Gastrocnemius medialis (tissue), 4 donors: ENCODE measurements around the gene ALKAL2. TPM values are rescaled to one million over a fixed set of nuclear protein-coding genes. Genes with fewer than 3 reads are reported as not detected.
"Not testable (repeated sequence)": the region's sequence is repeated elsewhere in the genome, so short reads cannot be mapped to it uniquely, and the experiment has no call there.

Experiments used
- ATAC-seq, 2 donors: fragments of 150-250 bp; one replicate each; pipeline ENCODE4 v1.9.1; 2016
- DNase-seq, 2 donors: peaks; one replicate each; pipeline ENCODE4 v3.0.0-alpha.2; 2019
- H3K27ac ChIP-seq, 4 donors: fragments of 200-600 bp; sonication (generic); 1 replicate in 1 of 4; 2 replicates in 3 of 4; pipeline ENCODE4 v1.5.1; 2016 to 2018; ENCODE audit warnings: mild to moderate bottlenecking in 2 of 4, moderate library complexity in 1 of 4
- H3K27me3 ChIP-seq, 3 donors: fragments of 200-600 bp; sonication (generic) in 2 of 3; 1 replicate in 1 of 3; 2 replicates in 2 of 3; pipeline versions ENCODE4 v1.5.1 to v1.6.0; 2016 to 2019; ENCODE audit warnings: mild to moderate bottlenecking in 1 of 3, moderate library complexity in 1 of 3
- H3K36me3 ChIP-seq, 2 donors: fragments of 200-600 bp; sonication (generic) in 1 of 2; one replicate each; pipeline ENCODE4 v1.5.1; 2017 to 2018
- H3K4me1 ChIP-seq, 2 donors: fragments of 200-600 bp; sonication (generic) in 1 of 2; one replicate each; pipeline ENCODE4 v1.5.1; 2016 to 2017; ENCODE audit warnings: mild to moderate bottlenecking in 2 of 2
- H3K4me3 ChIP-seq, 4 donors: fragments of 200-600 bp; sonication (generic) in 3 of 4; 1 replicate in 1 of 4; 2 replicates in 3 of 4; pipeline ENCODE4 v1.5.1; 2016 to 2019; ENCODE audit warnings: mild to moderate bottlenecking in 2 of 4
- H3K9me3 ChIP-seq, 3 donors: fragments of 200-600 bp; sonication (generic) in 2 of 3; 1 replicate in 1 of 3; 2 replicates in 2 of 3; pipeline ENCODE4 v1.5.1; 2016 to 2019
- POLR2A ChIP-seq, 2 donors: fragments of 450-650 bp; IDR thresholded peaks; one replicate each; pipeline ENCODE4 v1.6.1; 2017; ENCODE audit warnings: antibody characterized with exemption in 2 of 2, mild to moderate bottlenecking in 2 of 2, moderate library complexity in 2 of 2
- in situ Hi-C, 4 donors: fragments of 200-750 bp; cut with MboI; loops; one replicate each; pipeline versions ENCODE4 v1.15.0 to v1.8.0; 2017; ENCODE audit warnings: low sequenced_read_pairs in 4 of 4
- intact Hi-C: fragments of 100-400 bp; cut with DNase I; formaldehyde crosslinking; loops from one replicate; pipeline ENCODE4 v1.15.1; 2023; ENCODE audit warnings: low total_unique reads
- total RNA-seq, 4 donors: library from RNA; depleted of rRNA; stranded (reverse); fragments of >200 nt; gene quantifications; one replicate each; pipeline versions ENCODE4 v1.1.0 to v1.2.3, GENCODE V29; 2016
- TF ChIP-seq, protein P1 (sequence below), 5 experiments: fragments of 450-650 bp in 3 of 5; fragments of 200-600 bp in 2 of 5; sonication (generic) in 2 of 5; IDR thresholded peaks in 4 of 5; conservative IDR thresholded peaks in 1 of 5; 1 replicate in 4 of 5; 2 replicates in 1 of 5; pipeline ENCODE4 v1.5.1; 2016 to 2019; ENCODE audit warnings: antibody characterized with exemption in 5 of 5, mild to moderate bottlenecking in 3 of 5, moderate library complexity in 3 of 5

The ALKAL2 gene
- total RNA-seq, 4 donors from 2014 or later = not detected

GRCh38 chr2:317501-318424 is 29.9 kb upstream of the ALKAL2 start:
- Histone ChIP-seq H3K4me3 (no peak overlapping the region), H3K36me3 (no peaks in the 10 kb centered on the region)
- in situ Hi-C loops = no loop called here

GRCh38 chr2:316381-316780 is 28.5 kb upstream of the ALKAL2 start:
- TF ChIP-seq, protein P1, sequence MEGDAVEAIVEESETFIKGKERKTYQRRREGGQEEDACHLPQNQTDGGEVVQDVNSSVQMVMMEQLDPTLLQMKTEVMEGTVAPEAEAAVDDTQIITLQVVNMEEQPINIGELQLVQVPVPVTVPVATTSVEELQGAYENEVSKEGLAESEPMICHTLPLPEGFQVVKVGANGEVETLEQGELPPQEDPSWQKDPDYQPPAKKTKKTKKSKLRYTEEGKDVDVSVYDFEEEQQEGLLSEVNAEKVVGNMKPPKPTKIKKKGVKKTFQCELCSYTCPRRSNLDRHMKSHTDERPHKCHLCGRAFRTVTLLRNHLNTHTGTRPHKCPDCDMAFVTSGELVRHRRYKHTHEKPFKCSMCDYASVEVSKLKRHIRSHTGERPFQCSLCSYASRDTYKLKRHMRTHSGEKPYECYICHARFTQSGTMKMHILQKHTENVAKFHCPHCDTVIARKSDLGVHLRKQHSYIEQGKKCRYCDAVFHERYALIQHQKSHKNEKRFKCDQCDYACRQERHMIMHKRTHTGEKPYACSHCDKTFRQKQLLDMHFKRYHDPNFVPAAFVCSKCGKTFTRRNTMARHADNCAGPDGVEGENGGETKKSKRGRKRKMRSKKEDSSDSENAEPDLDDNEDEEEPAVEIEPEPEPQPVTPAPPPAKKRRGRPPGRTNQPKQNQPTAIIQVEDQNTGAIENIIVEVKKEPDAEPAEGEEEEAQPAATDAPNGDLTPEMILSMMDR (IDR thresholded peaks at IDR 0.05 in 4 of 5, conservative IDR thresholded peaks at IDR 0.05 in 1 of 5) = no peak
- no peak for TF ChIP-seq POLR2A (IDR thresholded peaks at IDR 0.05)
- Histone ChIP-seq H3K4me3 (no peak overlapping the region), H3K9me3 (no peaks in the 10 kb centered on the region), H3K4me1 (no peaks in the 10 kb centered on the region), H3K27me3 (peaks cover 0 to 2% (median 0%) of the 10 kb centered on the region in 3 donors), H3K36me3 (no peaks in the 10 kb centered on the region), H3K27ac (no peak overlapping the region)
- DNase-seq (no peak), ATAC-seq (no peak)
- in situ Hi-C loops = no loop called here
- intact Hi-C loops = no loop called here

More at GRCh38 chr2:317501-318424, 29.9 kb upstream of the ALKAL2 start:
- no peak overlapping the region for H3K27ac ChIP-seq
- intact Hi-C loops = no loop called here
- TF ChIP-seq, protein P1 (IDR thresholded peaks at IDR 0.05 in 4 of 5, conservative IDR thresholded peaks at IDR 0.05 in 1 of 5) = no peak
- no peak for TF ChIP-seq POLR2A (IDR thresholded peaks at IDR 0.05)
- no peaks in the 10 kb centered on the region for H3K9me3 ChIP-seq
- peaks cover 0 to 2% (median 0%) of the 10 kb centered on the region in 3 donors for H3K27me3 ChIP-seq
- DNase-seq = no peak
- ATAC-seq = no peak
- H3K4me1 ChIP-seq = no peaks in the 10 kb centered on the region

DNA sequence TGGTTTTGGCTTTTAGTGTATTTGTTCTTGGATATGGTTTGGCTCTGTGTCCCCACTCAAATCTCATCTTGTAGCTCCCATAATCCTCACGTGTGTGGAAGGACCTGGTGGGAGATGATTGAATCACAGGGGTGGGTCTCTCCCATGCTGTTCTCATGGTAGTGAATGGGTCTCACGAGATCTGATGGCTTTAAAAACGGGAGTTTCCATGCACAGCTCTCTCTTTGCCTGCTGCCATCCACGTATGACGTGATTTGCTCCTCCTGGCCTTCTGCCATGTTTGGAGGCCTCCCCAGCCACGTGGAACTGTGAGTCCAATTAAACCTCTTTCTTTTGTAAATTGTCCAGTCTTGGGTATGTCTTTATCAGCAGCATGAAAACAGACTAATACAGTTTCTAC is 28.0 kb upstream of the ALKAL2 start:
- H3K27me3 ChIP-seq, H3K4me3 ChIP-seq, H3K4me1 ChIP-seq, H3K27ac ChIP-seq, intact Hi-C loops, H3K9me3 ChIP-seq, in situ Hi-C loops, ATAC-seq, DNase-seq, H3K36me3 ChIP-seq: not testable (repeated sequence)

DNA sequence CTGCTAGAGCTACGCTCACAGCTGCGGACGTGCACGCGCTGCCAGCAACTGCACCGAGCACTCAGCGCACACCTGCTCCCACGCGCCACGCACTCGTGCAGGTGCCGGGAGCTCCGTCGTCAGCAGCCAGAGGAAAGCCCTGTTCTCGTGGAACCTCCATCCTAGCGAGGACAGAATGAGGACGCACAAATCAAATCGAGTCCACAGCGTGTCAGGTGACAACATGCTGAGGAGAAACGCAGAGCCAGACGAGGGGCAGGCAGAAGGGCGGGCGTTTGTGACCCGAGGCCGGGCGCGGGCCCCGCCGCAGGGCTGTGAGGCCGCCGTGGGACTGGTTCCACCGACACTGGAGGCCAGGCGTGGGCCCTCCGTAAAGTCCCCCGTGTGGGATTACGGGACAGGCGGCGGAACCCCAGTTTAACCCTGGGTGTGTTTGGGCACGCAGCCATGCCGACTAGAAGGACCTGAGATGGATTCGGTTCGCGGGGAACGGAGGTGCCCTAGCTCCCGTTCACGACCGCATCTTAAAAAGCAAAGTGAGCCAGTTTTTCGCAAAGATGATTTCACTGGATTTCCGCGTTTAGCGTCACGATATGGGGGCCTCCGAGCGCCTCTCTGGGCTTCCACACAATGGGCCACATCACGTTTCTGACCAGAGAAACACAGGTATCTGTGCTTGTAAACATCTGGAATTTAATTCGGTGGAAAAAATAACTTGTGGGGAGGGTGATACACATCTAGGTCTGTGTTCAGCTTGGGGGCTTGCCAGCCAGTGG is 26.9 kb upstream of the ALKAL2 start:
- no peak for DNase-seq
- no peak for TF ChIP-seq POLR2A (IDR thresholded peaks at IDR 0.05)
- TF ChIP-seq, protein P1 (IDR thresholded peaks at IDR 0.05 in 4 of 5, conservative IDR thresholded peaks at IDR 0.05 in 1 of 5) = no peak
- in situ Hi-C loops = no loop called here
- Histone ChIP-seq H3K36me3 (no peaks in the 10 kb centered on the region), H3K4me3 (no peak overlapping the region), H3K27ac (no peak overlapping the region), H3K4me1 (no peaks in the 10 kb centered on the region), H3K27me3 (peaks cover 0 to 2% (median 0%) of the 10 kb centered on the region in 3 donors), H3K9me3 (no peaks in the 10 kb centered on the region)
- ATAC-seq = no peak
- intact Hi-C loops = no loop called here

DNA sequence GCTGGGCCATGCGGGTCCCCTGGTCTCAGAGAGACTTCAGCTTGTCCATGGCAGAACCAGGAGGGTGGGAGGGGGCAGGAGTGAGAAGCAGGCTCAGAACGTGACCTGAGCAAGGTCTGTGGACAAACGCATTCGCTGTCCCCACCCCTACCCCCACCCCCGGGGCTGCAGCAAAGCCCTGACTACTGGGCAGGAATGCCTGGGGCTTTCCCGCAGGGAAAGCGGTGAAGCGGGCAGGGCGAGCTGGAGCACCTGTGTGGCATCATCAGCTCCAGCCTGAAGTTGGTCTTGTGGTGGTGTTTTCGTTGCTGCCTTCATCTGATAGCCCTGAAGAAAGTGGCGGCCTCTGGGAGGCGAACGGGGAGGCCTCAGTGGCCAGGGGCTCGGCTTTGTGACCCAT is 26.1 kb upstream of the ALKAL2 start:
- Histone ChIP-seq H3K36me3 (no peaks in the 10 kb centered on the region), H3K27ac (no peak overlapping the region), H3K4me1 (no peaks in the 10 kb centered on the region), H3K4me3 (no peak overlapping the region), H3K27me3 (peaks cover 0 to 2% (median 0%) of the 10 kb centered on the region in 3 donors), H3K9me3 (no peaks in the 10 kb centered on the region)
- TF ChIP-seq POLR2A (IDR thresholded peaks at IDR 0.05) = no peak
- TF ChIP-seq, protein P1 (IDR thresholded peaks at IDR 0.05 in 4 of 5, conservative IDR thresholded peaks at IDR 0.05 in 1 of 5) = no peak
- DNase-seq (no peak), ATAC-seq (no peak)
- in situ Hi-C loops = no loop called here
- intact Hi-C loops = no loop called here
